Measurements from ENCODE around the gene KATNAL2.
"Not testable (repeated sequence)": the region's sequence is repeated elsewhere in the genome, so short reads cannot be mapped to it uniquely, and the experiment has no call there.

DNA sequence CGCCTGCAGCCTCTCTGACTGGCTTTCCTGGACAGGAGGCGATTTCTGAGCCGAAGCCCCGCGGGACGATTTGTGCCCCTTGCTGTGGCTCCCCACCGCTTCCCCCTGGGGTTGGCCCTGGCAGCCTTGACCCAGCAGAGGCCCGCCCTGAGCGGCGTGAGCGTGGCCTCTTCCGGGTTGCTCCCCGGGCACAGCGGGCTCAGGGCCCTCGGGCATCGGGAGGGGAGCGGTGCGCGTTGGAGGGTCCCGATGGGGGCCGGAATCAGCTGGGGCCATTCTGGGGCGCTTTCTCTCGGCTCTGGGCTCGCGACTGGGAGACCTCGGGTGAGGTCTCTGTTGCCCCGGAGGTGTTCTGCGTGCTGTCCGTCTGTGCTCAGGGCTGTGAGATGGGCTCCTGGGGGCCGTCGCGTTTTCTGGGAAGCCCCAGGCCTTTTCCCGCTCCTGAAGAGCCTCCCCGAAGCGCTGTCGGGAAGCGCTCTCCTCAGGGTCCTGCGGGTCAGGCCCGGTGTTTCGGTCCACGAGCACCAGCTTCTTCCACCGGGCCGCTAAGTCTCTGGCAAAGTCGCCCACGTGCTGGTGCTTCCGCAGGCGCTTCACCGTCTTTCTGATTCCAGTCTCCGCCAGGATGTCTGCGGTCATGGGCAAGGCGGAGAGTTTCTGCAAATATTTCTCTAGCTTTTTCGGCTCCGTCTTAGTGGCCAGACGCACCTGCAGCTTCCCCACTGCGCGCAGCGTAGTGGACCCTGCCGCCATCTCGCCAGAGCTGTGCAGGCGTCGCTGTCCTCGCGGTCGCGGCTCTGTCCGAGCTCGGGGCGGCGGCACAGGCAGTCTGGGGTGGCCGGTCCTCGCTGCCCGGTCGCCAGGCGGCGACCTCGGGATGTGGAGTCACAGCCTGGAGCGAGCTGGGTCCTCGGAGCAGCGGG is 46.5 kb downstream of the KATNAL2 start:
- not testable (repeated sequence) for TF ChIP-seq PATZ1 (CRISPR knock-in tag; IDR thresholded peaks at IDR 0.05; ENCODE audit: borderline replicate concordance); GLIS3 (CRISPR knock-in tag; IDR thresholded peaks at IDR 0.05); ESRRG (CRISPR knock-in tag; IDR thresholded peaks at IDR 0.05)
- TF ChIP-seq, protein P1, sequence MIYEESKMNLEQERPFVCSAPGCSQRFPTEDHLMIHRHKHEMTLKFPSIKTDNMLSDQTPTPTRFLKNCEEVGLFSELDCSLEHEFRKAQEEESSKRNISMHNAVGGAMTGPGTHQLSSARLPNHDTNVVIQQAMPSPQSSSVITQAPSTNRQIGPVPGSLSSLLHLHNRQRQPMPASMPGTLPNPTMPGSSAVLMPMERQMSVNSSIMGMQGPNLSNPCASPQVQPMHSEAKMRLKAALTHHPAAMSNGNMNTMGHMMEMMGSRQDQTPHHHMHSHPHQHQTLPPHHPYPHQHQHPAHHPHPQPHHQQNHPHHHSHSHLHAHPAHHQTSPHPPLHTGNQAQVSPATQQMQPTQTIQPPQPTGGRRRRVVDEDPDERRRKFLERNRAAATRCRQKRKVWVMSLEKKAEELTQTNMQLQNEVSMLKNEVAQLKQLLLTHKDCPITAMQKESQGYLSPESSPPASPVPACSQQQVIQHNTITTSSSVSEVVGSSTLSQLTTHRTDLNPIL (CRISPR knock-in tag; IDR thresholded peaks at IDR 0.05; ENCODE audit: low read depth) = not testable (repeated sequence)
